NCI-H128 (cell line): Measurements from ENCODE around the gene FUT6.
A peak's percentile ranks its signal among the peaks of the same experiment; 100 is the strongest.

Experiments used
- DNase-seq: peaks from one replicate; lab custom pipeline; 2025; ENCODE audit not compliant: unreplicated experiment; lab: John Stamatoyannopoulos, UW

FUT6 gene

GRCh38 chr19:5828661-5829566 lies 10.6 kb downstream of the FUT6 start:
- DNase-seq: peak; percentile 55

- DNase-seq: peak; percentile 94
These were observed 11.4 kb downstream of the FUT6 start for GRCh38 chr19:5827891-5828660.

- DNase-seq: no peak
These were observed 12.1 kb downstream of the FUT6 start for GRCh38 chr19:5827342-5827890.

DNA sequence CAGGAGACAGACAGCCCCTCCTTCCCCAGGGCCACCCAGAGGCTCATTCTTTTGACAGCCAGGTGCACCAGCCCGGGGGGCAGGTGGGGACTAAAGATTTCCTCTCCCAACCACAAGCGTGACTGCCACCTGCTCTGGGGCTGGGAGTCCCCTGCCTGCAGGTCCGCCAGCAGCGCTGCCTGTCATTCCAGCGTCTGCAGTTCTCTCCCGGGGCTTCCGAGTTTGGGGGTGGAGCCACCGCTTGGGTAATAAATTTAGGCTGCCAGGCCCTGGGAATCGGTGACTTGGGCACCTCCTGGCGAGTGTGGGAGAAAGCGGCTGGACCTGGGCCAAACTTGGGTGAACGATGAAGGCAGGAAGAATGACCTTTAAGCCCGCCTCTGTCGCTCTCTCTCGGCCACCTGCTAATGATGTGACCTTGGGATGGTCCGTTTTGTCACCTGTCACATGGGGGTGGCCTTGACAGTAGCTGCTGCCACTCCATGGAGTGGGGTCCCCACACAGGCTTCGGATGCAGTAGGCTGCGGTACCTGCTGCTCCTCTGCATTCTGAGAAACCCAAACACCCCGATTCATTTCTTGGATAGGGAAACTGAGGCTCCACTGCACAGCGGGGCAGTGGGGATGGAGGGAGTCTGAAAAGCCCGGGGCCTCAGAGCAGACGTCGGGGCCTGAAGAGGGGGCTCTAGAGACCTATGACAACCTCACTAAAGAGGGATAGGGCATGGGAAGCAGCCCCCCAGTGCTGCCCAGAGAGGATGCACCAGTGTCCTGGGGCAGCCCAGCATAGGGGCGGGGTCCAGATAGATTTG lies 12.8 kb downstream of the FUT6 start:
- DNase-seq: peak; percentile 88

GRCh38 chr19:5825178-5825577 lies 14.3 kb downstream of the FUT6 start:
- no peak for DNase-seq

- DNase-seq: no peak
These were observed 14.8 kb downstream of the FUT6 start for GRCh38 chr19:5824751-5825150.

DNA sequence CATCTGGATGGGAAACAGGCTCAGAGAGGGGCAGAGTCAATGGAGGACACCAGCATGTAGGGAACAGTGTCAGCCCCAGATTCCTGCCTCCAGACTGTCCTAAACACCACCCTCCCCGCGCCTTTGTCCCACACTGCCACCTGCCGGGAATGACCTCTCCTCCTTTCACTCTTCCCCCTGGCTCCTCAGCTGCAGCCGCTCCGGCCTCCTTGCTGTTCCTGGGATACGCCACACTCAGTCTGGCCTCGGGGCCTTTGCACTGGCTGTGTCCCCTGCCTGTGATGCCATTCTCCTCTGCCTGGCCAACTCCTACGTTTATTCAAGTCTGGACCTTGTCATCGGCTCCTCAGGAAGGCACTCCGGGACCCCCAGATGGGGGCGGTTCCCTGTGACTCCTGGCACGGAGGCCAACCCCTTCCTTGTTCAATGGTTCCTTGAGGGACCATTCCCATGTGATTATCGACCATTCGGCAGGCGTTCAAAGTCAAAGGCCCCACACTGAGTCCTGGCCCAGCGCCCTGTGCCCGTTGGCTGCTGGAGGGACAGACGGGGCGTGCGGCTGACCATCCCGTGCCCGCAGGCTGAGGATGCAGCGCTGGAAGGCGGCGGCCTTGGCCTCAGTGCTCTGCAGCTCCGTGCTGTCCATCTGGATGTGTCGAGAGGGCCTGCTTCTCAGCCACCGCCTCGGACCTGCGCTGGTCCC lies 15.8 kb downstream of the FUT6 start:
- DNase-seq: no peak

GRCh38 chr19:5822181-5822844 lies 17.2 kb downstream of the FUT6 start:
- DNase-seq: no peak

GRCh38 chr19:5821521-5822180 lies 17.9 kb downstream of the FUT6 start:
- no peak for DNase-seq

GRCh38 chr19:5820785-5821184 lies 18.7 kb downstream of the FUT6 start:
- DNase-seq: no peak

DNA sequence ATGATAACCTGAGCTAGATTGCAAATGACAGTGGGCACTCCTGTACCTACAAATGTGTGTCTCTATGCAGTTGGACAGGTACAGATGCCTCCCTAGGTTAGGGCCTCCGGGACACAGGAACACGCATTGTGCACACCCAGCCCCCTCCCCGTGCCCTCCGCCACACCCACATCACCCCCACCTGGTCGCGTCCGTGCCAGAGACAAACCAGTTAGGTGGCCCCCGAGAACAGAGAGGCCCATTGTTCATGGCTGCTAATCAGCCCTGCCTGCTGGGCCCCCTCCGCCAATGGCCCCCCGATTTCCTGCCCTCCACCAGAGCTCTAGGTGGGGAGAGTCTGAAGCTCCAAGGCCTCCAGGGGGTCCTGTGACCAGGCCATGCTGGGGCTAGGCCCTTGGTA lies 20.9 kb downstream of the FUT6 start:
- no peak for DNase-seq

- DNase-seq: no peak
These were observed 22.3 kb downstream of the FUT6 start for GRCh38 chr19:5817218-5817617.

DNA sequence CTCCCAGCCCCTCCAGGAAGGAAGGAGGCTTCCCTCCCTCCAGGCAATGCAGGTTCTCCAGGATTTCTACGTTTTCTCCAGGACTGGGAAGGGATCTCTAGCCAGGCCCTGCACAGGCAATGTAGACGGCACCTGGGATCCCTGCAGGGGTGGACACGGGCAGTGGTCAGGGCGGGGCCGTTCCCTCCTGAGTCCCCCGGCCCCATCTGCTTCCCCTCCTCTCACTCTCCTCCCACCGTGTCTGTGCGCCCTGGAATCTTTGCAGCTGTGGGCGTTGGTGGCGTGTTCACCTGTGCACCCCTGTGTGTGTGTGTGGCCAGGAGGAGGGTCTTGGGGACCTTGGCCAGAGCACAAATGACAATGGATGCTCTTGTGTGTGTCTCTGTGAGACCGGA lies 24.7 kb downstream of the FUT6 start:
- no peak for DNase-seq

DNA sequence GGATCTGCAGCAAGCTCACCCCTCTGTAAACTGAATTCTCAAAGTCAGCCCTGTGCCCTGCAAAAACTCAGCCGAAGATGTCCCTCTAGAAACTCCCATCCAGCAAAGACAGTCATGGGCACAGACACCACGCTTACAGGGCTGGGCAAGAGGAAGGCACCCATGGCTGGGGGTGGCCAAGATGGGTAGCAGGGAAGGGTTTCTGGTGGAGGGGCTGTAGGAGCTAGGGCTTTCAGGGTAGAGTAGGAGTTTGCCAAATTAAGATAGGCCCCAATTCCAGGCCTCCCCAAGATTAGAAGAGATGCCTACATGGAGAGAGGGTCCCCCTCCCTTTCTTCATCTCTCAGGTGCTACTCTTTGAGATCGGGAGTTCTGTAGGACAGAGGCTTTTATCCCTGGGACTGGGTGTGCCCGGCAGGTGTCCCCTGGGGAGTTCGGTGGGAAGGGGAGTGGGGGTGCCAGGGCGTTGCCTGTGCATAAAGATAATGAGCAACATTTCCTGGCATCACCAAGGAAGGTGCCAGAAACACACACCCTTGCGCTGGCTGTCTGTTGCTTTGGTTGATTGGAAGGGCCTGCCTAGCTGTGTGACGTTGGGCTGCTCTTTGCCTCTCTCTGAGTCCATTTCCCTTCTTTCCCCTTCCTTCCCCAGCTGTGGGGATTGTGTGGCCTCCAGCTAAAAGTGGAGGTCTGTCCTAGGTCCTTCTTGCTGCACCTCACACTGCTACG lies 25.2 kb downstream of the FUT6 start:
- DNase-seq: no peak

- DNase-seq: no peak
These were observed 28.4 kb downstream of the FUT6 start for GRCh38 chr19:5811117-5811516.

- DNase-seq: no peak
These were observed 30.0 kb downstream of the FUT6 start for GRCh38 chr19:5809469-5809868.

DNA sequence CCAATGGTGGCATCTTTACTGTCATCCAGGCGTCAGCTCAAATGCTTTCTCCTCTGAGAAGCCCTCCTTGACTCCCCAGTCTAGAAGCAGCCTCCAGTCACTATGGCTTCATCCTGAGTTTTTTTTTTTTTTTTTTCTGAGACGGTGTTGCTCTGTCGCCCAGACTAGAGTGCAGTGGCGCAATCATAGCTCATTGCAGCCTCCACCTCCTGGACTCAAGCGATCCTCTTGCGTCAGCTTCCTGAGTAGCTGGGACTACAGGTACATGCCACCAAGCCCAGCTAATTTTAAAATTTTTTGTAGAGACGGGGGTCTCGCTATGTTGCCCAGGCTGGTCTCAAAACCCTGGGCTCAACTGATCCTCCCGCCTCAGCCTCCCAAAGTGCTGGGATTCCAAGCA lies 30.4 kb downstream of the FUT6 start:
- no peak for DNase-seq

DNA sequence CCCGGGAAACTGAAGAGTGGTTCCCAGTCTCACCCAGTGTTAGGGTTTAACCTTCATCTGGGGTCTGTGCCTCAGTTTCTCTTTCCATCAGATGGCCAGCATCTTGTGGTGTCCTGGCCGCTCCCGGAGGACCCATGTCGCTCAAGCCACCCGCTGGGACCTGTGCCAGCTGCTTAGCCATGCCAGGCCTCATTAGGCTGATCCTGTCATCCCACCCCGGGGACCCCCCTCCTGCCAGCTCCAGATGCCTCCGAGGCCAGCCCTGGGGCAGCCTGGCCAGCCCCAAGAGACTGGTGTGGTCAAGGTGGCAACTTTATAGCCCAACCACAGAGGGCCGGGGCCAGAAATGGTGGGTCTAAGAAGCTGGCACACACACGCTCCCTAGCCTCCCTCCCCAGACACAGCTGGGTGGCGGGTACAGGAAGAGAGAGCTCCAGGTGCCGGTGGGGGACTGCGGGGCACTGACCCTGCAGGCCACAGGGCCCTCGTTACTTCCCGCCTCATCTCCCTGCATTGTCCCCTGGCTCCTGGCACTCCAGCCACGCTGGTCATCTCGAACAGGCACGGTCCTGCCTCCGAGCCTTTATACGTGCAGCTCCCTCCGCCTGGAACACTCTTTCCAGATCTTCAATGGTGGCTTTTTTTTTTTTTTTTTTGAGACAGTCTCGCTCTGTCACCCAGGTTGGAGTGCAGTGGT lies 31.2 kb downstream of the FUT6 start:
- DNase-seq: no peak
